OCI-LY3 (cell line): Measurements from ENCODE around the gene SLC25A23.
A peak's percentile ranks its signal among the peaks of the same experiment; 100 is the strongest.
"Not testable (repeated sequence)": the region's sequence is repeated elsewhere in the genome, so short reads cannot be mapped to it uniquely, and the experiment has no call there.

Source experiments
- H2AFZ ChIP-seq: fragments of 200-600, 300-600 bp; shearing (Covaris generic); 2 replicates; pipeline ENCODE4 v1.6.0; 2014; ENCODE audit warnings: antibody characterized with exemption, low read depth, low read length
- H3K27ac ChIP-seq: fragments of 200-600, 300-600 bp; sonication (generic); 2 replicates; pipeline ENCODE4 v1.5.1; 2014; ENCODE audit warnings: mild to moderate bottlenecking, low read length, moderate library complexity, mixed read lengths
- H3K27me3 ChIP-seq: fragments of 200-600, 300-600 bp; sonication (generic); 2 replicates; pipeline ENCODE4 v1.6.1; 2014; ENCODE audit warnings: low read depth, low read length, mixed read lengths
- H3K36me3 ChIP-seq: fragments of 200-600, 300-600 bp; sonication (generic); replicated peaks from 2 replicates; pipeline ENCODE3; 2014; ENCODE audit warnings: low read depth, low read length, mixed read lengths
- H3K4me1 ChIP-seq: fragments of 300-600, 200-600 bp; sonication (generic); 2 replicates; pipeline ENCODE4 v1.6.1; 2014; ENCODE audit warnings: low read length, mixed read lengths
- H3K4me2 ChIP-seq: fragments of 200-600, 300-600 bp; sonication (generic); 2 replicates; pipeline ENCODE4 v1.6.1; 2014; ENCODE audit warnings: low read length, mixed read lengths
- H3K4me3 ChIP-seq: fragments of 300-600, 200-600 bp; sonication (generic); 2 replicates; pipeline ENCODE4 v1.5.1; 2014; ENCODE audit warnings: antibody characterized with exemption, mild to moderate bottlenecking, low read length, moderate library complexity
- H3K79me2 ChIP-seq: fragments of 300-600, 200-600 bp; shearing (Covaris generic); 2 replicates; pipeline ENCODE4 v1.6.1; 2014; ENCODE audit warnings: mild to moderate bottlenecking, low read length, mixed read lengths
- H3K9ac ChIP-seq: fragments of 300-600, 200-600 bp; shearing (Covaris generic); 2 replicates; pipeline ENCODE4 v1.6.0; 2014; ENCODE audit warnings: mild to moderate bottlenecking, low read length, moderate library complexity
- H3K9me3 ChIP-seq: fragments of 200-600, 300-600 bp; shearing (Covaris generic); 2 replicates; pipeline ENCODE4 v1.6.1; 2014; ENCODE audit warnings: low read length, mixed read lengths; ENCODE audit not compliant: insufficient read depth
- H4K20me1 ChIP-seq: fragments of 200-600, 300-600 bp; sonication (generic); 2 replicates; pipeline ENCODE4 v1.6.1; 2016; ENCODE audit warnings: low read length, mixed read lengths; ENCODE audit not compliant: insufficient read depth
- CTCF ChIP-seq: fragments of 200-600, 300-600 bp; sonication (generic); IDR thresholded peaks from 2 replicates; pipeline ENCODE4 v1.5.1; 2014; ENCODE audit warnings: antibody characterized with exemption, low read length, low read depth
- EZH2phosphoT487 ChIP-seq: fragments of 200-600 bp; shearing (Covaris generic); IDR thresholded peaks from 2 replicates; pipeline ENCODE4 v1.6.1; 2018; ENCODE audit warnings: antibody characterized with exemption, mixed run types, low read depth

Gene SLC25A23

GRCh38 chr19:6433165-6433564 is 26.4 kb downstream of the SLC25A23 start:
- H2AFZ ChIP-seq: no peak overlapping the region
- no peaks in the 10 kb centered on the region for H4K20me1 ChIP-seq
- no peak overlapping the region for H3K4me3 ChIP-seq
- no peaks in the 10 kb centered on the region for H3K9me3 ChIP-seq
- H3K27ac ChIP-seq: no peak overlapping the region
- H3K27me3 ChIP-seq: no peaks in the 10 kb centered on the region
- no peak overlapping the region for H3K9ac ChIP-seq
- no peak overlapping the region for H3K4me2 ChIP-seq
- H3K4me1 ChIP-seq: peaks cover 6% of the 10 kb centered on the region; the same call in 1 of the 2 replicates
- no peaks in the 10 kb centered on the region for H3K36me3 ChIP-seq
- no peaks in the 10 kb centered on the region for H3K79me2 ChIP-seq
- TF ChIP-seq CTCF (no peak), EZH2phosphoT487 (no peak)

- Histone ChIP-seq H3K27ac (no peak overlapping the region), H3K79me2 (no peaks in the 10 kb centered on the region), H2AFZ (no peak overlapping the region), H3K36me3 (no peaks in the 10 kb centered on the region), H4K20me1 (no peaks in the 10 kb centered on the region), H3K4me3 (no peak overlapping the region), H3K4me2 (no peak overlapping the region), H3K9me3 (no peaks in the 10 kb centered on the region), H3K4me1 (peaks cover 6% of the 10 kb centered on the region; the same call in 1 of the 2 replicates), H3K27me3 (no peaks in the 10 kb centered on the region), H3K9ac (no peak overlapping the region)
- TF ChIP-seq EZH2phosphoT487 (no peak), CTCF (no peak)
Measured at GRCh38 chr19:6431891-6432290, 27.7 kb downstream of the SLC25A23 start.

GRCh38 chr19:6429419-6430221 is 30.0 kb downstream of the SLC25A23 start:
- TF ChIP-seq CTCF: no peak
- no peak for TF ChIP-seq EZH2phosphoT487
- Histone ChIP-seq H3K4me1 (peaks cover 16% of the 10 kb centered on the region), H3K4me3 (0 out of 2 replicates have a peak overlapping the region, but pooled peaks have one; percentile 18), H3K27ac (no peak overlapping the region), H3K36me3 (peaks cover 4% of the 10 kb centered on the region), H3K79me2 (peaks cover 5% of the 10 kb centered on the region; the same call in 1 of the 2 replicates), H2AFZ (peak overlapping the region; percentile 69; the same call in 1 of the 2 replicates), H3K9me3 (no peaks in the 10 kb centered on the region), H3K4me2 (peak overlapping the region; percentile 40), H3K27me3 (no peaks in the 10 kb centered on the region), H4K20me1 (no peaks in the 10 kb centered on the region), H3K9ac (no peak overlapping the region)

DNA sequence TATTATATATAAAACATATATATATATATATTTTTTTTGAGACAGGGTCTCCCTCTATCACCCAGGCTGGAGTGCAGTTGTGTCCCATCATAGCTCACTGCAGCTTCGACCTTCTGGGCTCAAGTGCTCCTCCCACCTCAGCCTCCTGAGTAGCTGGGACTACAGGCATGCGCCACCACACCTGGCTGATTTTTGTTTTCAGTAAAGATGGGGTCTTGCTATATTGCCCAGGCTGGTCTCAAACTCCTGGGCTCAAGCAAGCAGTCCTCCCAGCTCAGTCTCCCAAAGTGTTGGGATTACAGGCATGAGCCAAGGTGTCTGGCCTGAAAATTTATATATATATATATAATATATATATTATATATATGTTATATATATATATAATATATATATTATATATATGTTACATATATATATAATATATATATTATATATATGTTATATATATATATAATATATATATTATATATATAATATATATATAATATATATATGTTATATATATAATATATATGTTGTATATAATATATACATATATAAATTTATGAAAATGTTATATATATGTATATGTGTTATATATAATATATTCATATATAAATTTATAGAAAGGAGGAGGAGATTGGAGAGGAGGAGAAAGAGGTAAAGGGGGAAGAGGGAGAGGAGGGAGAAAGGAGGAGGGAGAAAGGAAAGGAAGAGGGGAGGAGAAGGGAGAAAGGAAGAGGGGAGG is 30.7 kb downstream of the SLC25A23 start:
- H2AFZ ChIP-seq, H4K20me1 ChIP-seq, H3K27ac ChIP-seq, H3K9me3 ChIP-seq, H3K27me3 ChIP-seq, H3K9ac ChIP-seq, H3K4me2 ChIP-seq, H3K36me3 ChIP-seq, H3K4me3 ChIP-seq: not testable (repeated sequence)
- Histone ChIP-seq H3K79me2 (peaks cover 12% of the 10 kb centered on the region), H3K4me1 (peaks cover 16% of the 10 kb centered on the region)
